Activated naive CD8-positive, alpha-beta T cell treated with anti-CD3 and anti-CD28 coated beads, Interleukin-2, amount 10 ng/mL, durations not matched to agents 7 days and 5 days (primary cell): ENCODE data around the gene CXorf65. TPM values are rescaled to one million over a fixed set of nuclear protein-coding genes. Genes with fewer than 3 reads are reported as not detected.

ENCODE experiments used
- ATAC-seq: fragments of 150-1000 bp; cut with Tn5 transposase; one replicate; pipeline ENCODE4 v1.10.0; 2021; ENCODE audit warnings: low read depth, moderate library complexity
- POLR2A ChIA-PET: fragments of 350-600 bp; sonication (Branson Sonifier 250); formaldehyde crosslinking; loops from one replicate; lab custom pipeline; 2021; ENCODE audit warnings: antibody characterized with exemption; lab: Charles Lee
- DNase-seq: peaks from one replicate; pipeline ENCODE4 v3.0.0; 2021
- H3K27ac Mint-ChIP-seq: one replicate; pipeline ENCODE4 v1.8.0; 2022; ENCODE audit warnings: mild to moderate bottlenecking, mixed read lengths
- H3K27me3 Mint-ChIP-seq: one replicate; pipeline ENCODE4 v1.8.0; 2022; ENCODE audit warnings: mild to moderate bottlenecking, moderate library complexity, mixed read lengths
- H3K36me3 Mint-ChIP-seq: one replicate; pipeline ENCODE4 v1.8.0; 2021; ENCODE audit warnings: mild to moderate bottlenecking, mixed read lengths
- H3K4me1 Mint-ChIP-seq: one replicate; pipeline ENCODE4 v1.8.0; 2021; ENCODE audit warnings: mixed read lengths
- H3K4me3 Mint-ChIP-seq: one replicate; pipeline ENCODE4 v1.8.0; 2022; ENCODE audit warnings: mild to moderate bottlenecking, moderate library complexity, mixed read lengths
- H3K9me3 Mint-ChIP-seq: one replicate; pipeline ENCODE4 v1.8.0; 2021; ENCODE audit warnings: mixed read lengths
- total RNA-seq, 2 experiments: library from RNA; stranded (reverse); gene quantifications; one replicate each; pipeline ENCODE4 v1.2.3, GENCODE V29; 2021

CXorf65 gene
- total RNA-seq: 10 to 100 TPM; 26.7 to 30.6 TPM

GRCh38 chrX:71106427-71106826 is at the start of gene CXorf65:
TSS of gene CXorf65 (minus strand) at chrX:71106740. CDS start at chrX:71106556, 184 bp downstream.
- ATAC-seq (peak; percentile 27), DNase-seq (no peak)
- H3K4me3 Mint-ChIP-seq: peak within 1 kb of the TSS; percentile 99
- peak within 1 kb of the TSS; percentile 95 for H3K27ac Mint-ChIP-seq
- POLR2A ChIA-PET: interaction anchor here (0.6 to 8.4 kb wide), 2 partner anchors 12 to 274 kb away, joined by 3 to 106 read pairs; partner anchors contain the start of gene MED12
- H3K4me1 Mint-ChIP-seq: peaks cover 46% of the 10 kb centered on the region
- peaks cover 54% of the 10 kb centered on the region for H3K36me3 Mint-ChIP-seq
- H3K27me3 Mint-ChIP-seq: no peaks in the 10 kb centered on the region
- H3K9me3 Mint-ChIP-seq: no peaks in the 10 kb centered on the region

- DNase-seq (no peak), ATAC-seq (no peak)
- H3K27ac Mint-ChIP-seq: no peak overlapping the region
- peaks cover 8% of the 10 kb centered on the region for H3K36me3 Mint-ChIP-seq
- H3K4me3 Mint-ChIP-seq: no peak overlapping the region
- no peaks in the 10 kb centered on the region for H3K27me3 Mint-ChIP-seq
- H3K9me3 Mint-ChIP-seq: no peaks in the 10 kb centered on the region
- peaks cover 5% of the 10 kb centered on the region for H3K4me1 Mint-ChIP-seq
- POLR2A ChIA-PET: no interaction called here
Observed at GRCh38 chrX:71154641-71155040, 48.1 kb upstream of the CXorf65 start.

GRCh38 chrX:71154196-71154595 is 47.7 kb upstream of the CXorf65 start:
- H3K27me3 Mint-ChIP-seq: no peaks in the 10 kb centered on the region
- H3K36me3 Mint-ChIP-seq: peaks cover 8% of the 10 kb centered on the region
- ATAC-seq: no peak
- H3K4me3 Mint-ChIP-seq: no peak overlapping the region
- peaks cover 2% of the 10 kb centered on the region for H3K4me1 Mint-ChIP-seq
- POLR2A ChIA-PET: no interaction called here
- no peaks in the 10 kb centered on the region for H3K9me3 Mint-ChIP-seq
- no peak overlapping the region for H3K27ac Mint-ChIP-seq
- DNase-seq: no peak

GRCh38 chrX:71151366-71151765 is 44.8 kb upstream of the CXorf65 start:
- POLR2A ChIA-PET: no interaction called here
- Mint-ChIP-seq H3K4me3 (no peak overlapping the region), H3K36me3 (peaks cover 4% of the 10 kb centered on the region), H3K4me1 (peaks cover 2% of the 10 kb centered on the region), H3K27ac (no peak overlapping the region), H3K9me3 (no peaks in the 10 kb centered on the region), H3K27me3 (no peaks in the 10 kb centered on the region)
- DNase-seq: no peak
- ATAC-seq: no peak

- ATAC-seq (no peak), DNase-seq (no peak)
- no peak overlapping the region for H3K4me3 Mint-ChIP-seq
- H3K9me3 Mint-ChIP-seq: no peaks in the 10 kb centered on the region
- no peaks in the 10 kb centered on the region for H3K36me3 Mint-ChIP-seq
- POLR2A ChIA-PET: no interaction called here
- peaks cover 5% of the 10 kb centered on the region for H3K4me1 Mint-ChIP-seq
- H3K27ac Mint-ChIP-seq: no peak overlapping the region
- H3K27me3 Mint-ChIP-seq: no peaks in the 10 kb centered on the region
Observed at GRCh38 chrX:71148278-71148663, 41.7 kb upstream of the CXorf65 start.

GRCh38 chrX:71147496-71148277 is 41.1 kb upstream of the CXorf65 start:
- Mint-ChIP-seq H3K36me3 (no peaks in the 10 kb centered on the region), H3K27me3 (no peaks in the 10 kb centered on the region), H3K27ac (no peak overlapping the region), H3K9me3 (no peaks in the 10 kb centered on the region), H3K4me3 (no peak overlapping the region), H3K4me1 (peaks cover 5% of the 10 kb centered on the region)
- POLR2A ChIA-PET: no interaction called here
- ATAC-seq (no peak), DNase-seq (no peak)

- POLR2A ChIA-PET: no interaction called here
- ATAC-seq: no peak
- Mint-ChIP-seq H3K9me3 (no peaks in the 10 kb centered on the region), H3K4me3 (no peak within 1 kb of the TSS), H3K4me1 (peaks cover 7% of the 10 kb centered on the region), H3K27ac (peak within 1 kb of the TSS; percentile 55), H3K27me3 (no peaks in the 10 kb centered on the region), H3K36me3 (no peaks in the 10 kb centered on the region)
- no peak for DNase-seq
Observed at GRCh38 chrX:71144651-71145050, 38.1 kb upstream of the CXorf65 start, which contains the start of gene NLGN3. TSS of gene NLGN3 (plus strand) at chrX:71144841. CDS start at chrX:71147750, 2,909 bp downstream.

GRCh38 chrX:71143508-71143907 is 37.0 kb upstream of the CXorf65 start:
- ATAC-seq: no peak
- H3K4me3 Mint-ChIP-seq: no peak overlapping the region
- no peak for DNase-seq
- POLR2A ChIA-PET: no interaction called here
- H3K27me3 Mint-ChIP-seq: no peaks in the 10 kb centered on the region
- no peaks in the 10 kb centered on the region for H3K9me3 Mint-ChIP-seq
- H3K27ac Mint-ChIP-seq: no peak overlapping the region
- H3K4me1 Mint-ChIP-seq: peaks cover 13% of the 10 kb centered on the region
- peaks cover 7% of the 10 kb centered on the region for H3K36me3 Mint-ChIP-seq

- DNase-seq: no peak
- Mint-ChIP-seq H3K27ac (peak overlapping the region; percentile 12), H3K4me1 (peaks cover 8% of the 10 kb centered on the region), H3K36me3 (peaks cover 17% of the 10 kb centered on the region), H3K27me3 (no peaks in the 10 kb centered on the region), H3K4me3 (no peak overlapping the region), H3K9me3 (no peaks in the 10 kb centered on the region)
- POLR2A ChIA-PET: interaction anchor here (1.0 kb wide), 1 partner anchor 11 kb away, joined by 3 read pairs; no protein-coding TSS in a partner anchor
- ATAC-seq: no peak
Observed at GRCh38 chrX:71140440-71140839, 33.9 kb upstream of the CXorf65 start.

- no peaks in the 10 kb centered on the region for H3K27me3 Mint-ChIP-seq
- POLR2A ChIA-PET: no interaction called here
- H3K4me1 Mint-ChIP-seq: peaks cover 10% of the 10 kb centered on the region
- ATAC-seq: no peak
- no peak for DNase-seq
- peaks cover 33% of the 10 kb centered on the region for H3K36me3 Mint-ChIP-seq
- no peaks in the 10 kb centered on the region for H3K9me3 Mint-ChIP-seq
- H3K27ac Mint-ChIP-seq: no peak overlapping the region
- H3K4me3 Mint-ChIP-seq: no peak overlapping the region
Observed at GRCh38 chrX:71131510-71131909, 25.0 kb upstream of the CXorf65 start.

GRCh38 chrX:71128915-71129765 is 22.6 kb upstream of the CXorf65 start:
- POLR2A ChIA-PET: interaction anchor here (1.0 to 1.9 kb wide), 5 partner anchors 11 to 33 kb away, joined by 3 to 10 read pairs (median 4); partner anchors contain the start of genes FOXO4 and IL2RG
- Mint-ChIP-seq H3K4me3 (peak overlapping the region; percentile 61), H3K36me3 (peaks cover 32% of the 10 kb centered on the region), H3K9me3 (no peaks in the 10 kb centered on the region), H3K27ac (peak overlapping the region; percentile 84), H3K27me3 (no peaks in the 10 kb centered on the region), H3K4me1 (peaks cover 10% of the 10 kb centered on the region)
- DNase-seq (peak; percentile 78), ATAC-seq (peak; percentile 93)

GRCh38 chrX:71128166-71128833 is 21.8 kb upstream of the CXorf65 start:
- Mint-ChIP-seq H3K27me3 (no peaks in the 10 kb centered on the region), H3K36me3 (peaks cover 32% of the 10 kb centered on the region), H3K27ac (peak overlapping the region; percentile 84), H3K4me3 (no peak overlapping the region), H3K9me3 (no peaks in the 10 kb centered on the region), H3K4me1 (peaks cover 10% of the 10 kb centered on the region)
- ATAC-seq (no peak), DNase-seq (no peak)
- POLR2A ChIA-PET: interaction anchor here (1.0 to 1.9 kb wide), 5 partner anchors 12 to 32 kb away, joined by 3 to 10 read pairs (median 4); partner anchors contain the start of genes FOXO4 and IL2RG
